ENCODE data around the gene ALG3.

DNA sequence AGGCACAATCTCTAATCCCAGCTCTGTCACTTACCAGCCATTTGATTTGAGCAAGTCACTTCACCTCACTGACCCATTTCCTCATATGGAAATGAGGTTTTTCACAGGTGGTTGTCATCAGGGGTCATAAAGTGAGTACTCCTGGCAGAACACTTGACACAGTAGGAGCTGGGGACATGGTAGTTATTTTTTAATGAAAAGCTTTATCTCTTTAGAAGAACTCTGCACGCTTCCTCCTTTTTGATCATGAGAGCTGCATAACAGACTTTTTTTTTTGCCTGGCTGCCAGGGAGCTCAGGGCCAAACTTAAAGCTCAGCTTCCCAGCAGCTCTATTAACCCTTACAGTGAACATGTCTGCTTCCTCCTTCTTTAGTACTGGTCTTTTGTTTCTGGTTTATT is 11.0 kb downstream of the ALG3 start:
- TF ChIP-seq, protein P1, sequence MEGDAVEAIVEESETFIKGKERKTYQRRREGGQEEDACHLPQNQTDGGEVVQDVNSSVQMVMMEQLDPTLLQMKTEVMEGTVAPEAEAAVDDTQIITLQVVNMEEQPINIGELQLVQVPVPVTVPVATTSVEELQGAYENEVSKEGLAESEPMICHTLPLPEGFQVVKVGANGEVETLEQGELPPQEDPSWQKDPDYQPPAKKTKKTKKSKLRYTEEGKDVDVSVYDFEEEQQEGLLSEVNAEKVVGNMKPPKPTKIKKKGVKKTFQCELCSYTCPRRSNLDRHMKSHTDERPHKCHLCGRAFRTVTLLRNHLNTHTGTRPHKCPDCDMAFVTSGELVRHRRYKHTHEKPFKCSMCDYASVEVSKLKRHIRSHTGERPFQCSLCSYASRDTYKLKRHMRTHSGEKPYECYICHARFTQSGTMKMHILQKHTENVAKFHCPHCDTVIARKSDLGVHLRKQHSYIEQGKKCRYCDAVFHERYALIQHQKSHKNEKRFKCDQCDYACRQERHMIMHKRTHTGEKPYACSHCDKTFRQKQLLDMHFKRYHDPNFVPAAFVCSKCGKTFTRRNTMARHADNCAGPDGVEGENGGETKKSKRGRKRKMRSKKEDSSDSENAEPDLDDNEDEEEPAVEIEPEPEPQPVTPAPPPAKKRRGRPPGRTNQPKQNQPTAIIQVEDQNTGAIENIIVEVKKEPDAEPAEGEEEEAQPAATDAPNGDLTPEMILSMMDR (conservative IDR thresholded peaks at IDR 0.05) = no peak
- no peak for TF ChIP-seq EZH2 (IDR thresholded peaks at IDR 0.05; ENCODE audit: low read depth)
